Gastrocnemius medialis (tissue), 4 donors: Measurements from ENCODE around the gene PLAGL1. TPM values are rescaled to one million over a fixed set of nuclear protein-coding genes. Genes with fewer than 3 reads are reported as not detected.

Experiments used
- ATAC-seq, 2 donors: fragments of 150-250 bp; one replicate each; pipeline ENCODE4 v1.9.1; 2016
- DNase-seq, 2 donors: peaks; one replicate each; pipeline ENCODE4 v3.0.0-alpha.2; 2019
- H3K27ac ChIP-seq, 4 donors: fragments of 200-600 bp; sonication (generic); 1 replicate in 1 of 4; 2 replicates in 3 of 4; pipeline ENCODE4 v1.5.1; 2016 to 2018; ENCODE audit warnings: mild to moderate bottlenecking in 2 of 4, moderate library complexity in 1 of 4
- H3K27me3 ChIP-seq, 3 donors: fragments of 200-600 bp; sonication (generic) in 2 of 3; 1 replicate in 1 of 3; 2 replicates in 2 of 3; pipeline versions ENCODE4 v1.5.1 to v1.6.0; 2016 to 2019; ENCODE audit warnings: mild to moderate bottlenecking in 1 of 3, moderate library complexity in 1 of 3
- H3K36me3 ChIP-seq, 2 donors: fragments of 200-600 bp; sonication (generic) in 1 of 2; one replicate each; pipeline ENCODE4 v1.5.1; 2017 to 2018
- H3K4me1 ChIP-seq, 2 donors: fragments of 200-600 bp; sonication (generic) in 1 of 2; one replicate each; pipeline ENCODE4 v1.5.1; 2016 to 2017; ENCODE audit warnings: mild to moderate bottlenecking in 2 of 2
- H3K4me3 ChIP-seq, 4 donors: fragments of 200-600 bp; sonication (generic) in 3 of 4; 1 replicate in 1 of 4; 2 replicates in 3 of 4; pipeline ENCODE4 v1.5.1; 2016 to 2019; ENCODE audit warnings: mild to moderate bottlenecking in 2 of 4
- H3K9me3 ChIP-seq, 3 donors: fragments of 200-600 bp; sonication (generic) in 2 of 3; 1 replicate in 1 of 3; 2 replicates in 2 of 3; pipeline ENCODE4 v1.5.1; 2016 to 2019
- CTCF ChIP-seq, 5 experiments: fragments of 450-650 bp in 3 of 5; fragments of 200-600 bp in 2 of 5; sonication (generic) in 2 of 5; IDR thresholded peaks in 4 of 5; conservative IDR thresholded peaks in 1 of 5; 1 replicate in 4 of 5; 2 replicates in 1 of 5; pipeline ENCODE4 v1.5.1; 2016 to 2019; ENCODE audit warnings: antibody characterized with exemption in 5 of 5, mild to moderate bottlenecking in 3 of 5, moderate library complexity in 3 of 5
- POLR2A ChIP-seq, 2 donors: fragments of 450-650 bp; IDR thresholded peaks; one replicate each; pipeline ENCODE4 v1.6.1; 2017; ENCODE audit warnings: antibody characterized with exemption in 2 of 2, mild to moderate bottlenecking in 2 of 2, moderate library complexity in 2 of 2
- in situ Hi-C, 4 donors: fragments of 200-750 bp; cut with MboI; loops; one replicate each; pipeline versions ENCODE4 v1.15.0 to v1.8.0; 2017; ENCODE audit warnings: low sequenced_read_pairs in 4 of 4
- intact Hi-C: fragments of 100-400 bp; cut with DNase I; formaldehyde crosslinking; loops from one replicate; pipeline ENCODE4 v1.15.1; 2023; ENCODE audit warnings: low total_unique reads
- total RNA-seq, 4 donors: library from RNA; depleted of rRNA; stranded (reverse); fragments of >200 nt; gene quantifications; one replicate each; pipeline versions ENCODE4 v1.1.0 to v1.2.3, GENCODE V29; 2016

Gene PLAGL1
- total RNA-seq, 4 donors from 2014 or later: 2.4 to 10.9 (median 3.8) TPM

GRCh38 chr6:143999406-143999805, 8.7 kb downstream of the PLAGL1 start:
- DNase-seq (no peak), ATAC-seq (no peak)
- TF ChIP-seq POLR2A (IDR thresholded peaks at IDR 0.05) (no peak), CTCF (IDR thresholded peaks at IDR 0.05 in 4 of 5, conservative IDR thresholded peaks at IDR 0.05 in 1 of 5) (no peak)
- intact Hi-C loops (no loop called here), in situ Hi-C loops (no loop called here)
- H3K4me1 ChIP-seq: no peaks in the 10 kb centered on the region
- H3K27me3 ChIP-seq: no peaks in the 10 kb centered on the region
- H3K36me3 ChIP-seq: no peaks in the 10 kb centered on the region
- peaks cover 0 to 4% (median 0%) of the 10 kb centered on the region in 3 donors for H3K9me3 ChIP-seq
- H3K27ac ChIP-seq: no peak overlapping the region
- no peak overlapping the region for H3K4me3 ChIP-seq

GRCh38 chr6:143998686-143999085, 9.4 kb downstream of the PLAGL1 start:
- intact Hi-C loops: no loop called here
- Histone ChIP-seq H3K4me3 (no peak overlapping the region), H3K4me1 (no peaks in the 10 kb centered on the region), H3K27me3 (no peaks in the 10 kb centered on the region), H3K27ac (no peak overlapping the region), H3K36me3 (no peaks in the 10 kb centered on the region), H3K9me3 (peaks cover 0 to 4% (median 0%) of the 10 kb centered on the region in 3 donors)
- DNase-seq (no peak), ATAC-seq (no peak)
- TF ChIP-seq CTCF (IDR thresholded peaks at IDR 0.05 in 4 of 5, conservative IDR thresholded peaks at IDR 0.05 in 1 of 5): no peak
- in situ Hi-C loops: no loop called here

- Histone ChIP-seq H3K9me3 (no peaks in the 10 kb centered on the region), H3K27me3 (no peaks in the 10 kb centered on the region), H3K27ac (no peak overlapping the region), H3K36me3 (no peaks in the 10 kb centered on the region), H3K4me3 (no peak overlapping the region), H3K4me1 (no peaks in the 10 kb centered on the region)
- in situ Hi-C loops (no loop called here), intact Hi-C loops (no loop called here)
- DNase-seq: no peak
- no peak for ATAC-seq
- TF ChIP-seq POLR2A (IDR thresholded peaks at IDR 0.05): no peak
- TF ChIP-seq CTCF (IDR thresholded peaks at IDR 0.05 in 4 of 5, conservative IDR thresholded peaks at IDR 0.05 in 1 of 5): no peak
Measured at GRCh38 chr6:143993965-143994646, 14.0 kb downstream of the PLAGL1 start.

- H3K4me3 ChIP-seq: no peak overlapping the region
- no peaks in the 10 kb centered on the region for H3K4me1 ChIP-seq
- intact Hi-C loops (no loop called here), in situ Hi-C loops (no loop called here)
- ATAC-seq (no peak), DNase-seq (no peak)
- no peaks in the 10 kb centered on the region for H3K9me3 ChIP-seq
- H3K27ac ChIP-seq: no peak overlapping the region
- H3K36me3 ChIP-seq: no peaks in the 10 kb centered on the region
- TF ChIP-seq CTCF (IDR thresholded peaks at IDR 0.05 in 4 of 5, conservative IDR thresholded peaks at IDR 0.05 in 1 of 5) (no peak), POLR2A (IDR thresholded peaks at IDR 0.05) (no peak)
- no peaks in the 10 kb centered on the region for H3K27me3 ChIP-seq
Measured at GRCh38 chr6:143992285-143992684, 15.8 kb downstream of the PLAGL1 start.
